Keratinocyte (primary cell): ENCODE results near the gene BMPER. TPM values are rescaled to one million over a fixed set of nuclear protein-coding genes. Genes with fewer than 3 reads are reported as not detected.

Source experiments
- DNase-seq: peaks from one replicate; pipeline ENCODE4 v3.0.0-alpha.2; 2011; ENCODE audit warnings: low read depth, missing footprints, low spot score
- FAIRE-seq: peaks from 2 replicates; lab custom pipeline; 2011; peaks lifted over from hg19 to GRCh38; lab: Jason Lieb, UNC
- H2AFZ ChIP-seq: 2 replicates; pipeline ENCODE4 v1.6.0; 2012; ENCODE audit warnings: low read length, control low read depth, inconsistent platforms; ENCODE audit not compliant: control insufficient read depth
- H3K27ac ChIP-seq: 2 replicates; pipeline ENCODE4 v1.5.1; 2011; ENCODE audit warnings: low read length; ENCODE audit not compliant: control insufficient read depth, insufficient read depth
- H3K27me3 ChIP-seq: 3 replicates; pipeline ENCODE4 v1.6.0; 2011; ENCODE audit warnings: low read length; ENCODE audit not compliant: control insufficient read depth, insufficient read depth; ENCODE audit errors: extremely low read depth
- H3K36me3 ChIP-seq, 2 experiments: 2 replicates in 1 of 2; 3 replicates in 1 of 2; pipeline ENCODE4 v1.5.1; 2011; ENCODE audit warnings: low read length in 2 of 2, mild to moderate bottlenecking in 1 of 2; ENCODE audit not compliant: control insufficient read depth in 2 of 2, insufficient read depth in 2 of 2; ENCODE audit errors: extremely low read depth in 1 of 2
- H3K4me1 ChIP-seq: 3 replicates; pipeline ENCODE4 v1.5.1; 2011; ENCODE audit warnings: low read length; ENCODE audit not compliant: control insufficient read depth, insufficient read depth; ENCODE audit errors: extremely low read depth
- H3K4me2 ChIP-seq: 3 replicates; pipeline ENCODE4 v1.6.0; 2011; ENCODE audit warnings: low read depth, low read length; ENCODE audit not compliant: control insufficient read depth, insufficient read depth; ENCODE audit errors: extremely low read depth
- H3K4me3 ChIP-seq, 3 experiments: fragments of 200-600 bp in 1 of 3; sonication (generic) in 1 of 3; 2 replicates in 2 of 3; 3 replicates in 1 of 3; pipeline ENCODE4 v1.5.1; 2011 to 2016; ENCODE audit warnings: low read length in 3 of 3, mild to moderate bottlenecking in 3 of 3, control low read depth in 2 of 3, inconsistent platforms in 1 of 3, low read depth in 1 of 3, mixed read lengths in 1 of 3, mixed run types in 1 of 3, moderate library complexity in 1 of 3; ENCODE audit not compliant: control insufficient read depth in 2 of 3, insufficient read depth in 2 of 3; ENCODE audit errors: extremely low read depth in 1 of 3
- H3K79me2 ChIP-seq: 2 replicates; pipeline ENCODE4 v1.6.0; 2012; ENCODE audit warnings: low read length; ENCODE audit not compliant: control insufficient read depth, insufficient read depth
- H3K9ac ChIP-seq: 3 replicates; pipeline ENCODE4 v1.6.0; 2011; ENCODE audit warnings: low read length; ENCODE audit not compliant: control insufficient read depth, insufficient read depth; ENCODE audit errors: extremely low read depth
- H3K9me1 ChIP-seq: 3 replicates; pipeline ENCODE4 v1.6.0; 2011; ENCODE audit warnings: low read length; ENCODE audit not compliant: control insufficient read depth, insufficient read depth; ENCODE audit errors: extremely low read depth
- H3K9me3 ChIP-seq: 2 replicates; pipeline ENCODE4 v1.5.1; 2012; ENCODE audit warnings: low read depth, low read length; ENCODE audit not compliant: control insufficient read depth
- H4K20me1 ChIP-seq: 3 replicates; pipeline ENCODE4 v1.6.0; 2011; ENCODE audit warnings: low read length; ENCODE audit not compliant: control insufficient read depth, insufficient read depth; ENCODE audit errors: extremely low read depth
- EZH2 ChIP-seq: IDR thresholded peaks from one replicate; pipeline ENCODE4 v1.6.1; 2012; ENCODE audit warnings: inconsistent platforms, mild to moderate bottlenecking, low read length, moderate library complexity
- dilution Hi-C: fragments of 300-500 bp; cut with MboI; formaldehyde crosslinking; loops from one replicate; pipeline ENCODE4 v1.7.0; 2020; ENCODE audit warnings: low sequenced_read_pairs; ENCODE audit not compliant: extremely low pct_ligation_motif_present
- polyA plus RNA-seq, 5 experiments: library from polyadenylated mRNA; depleted of rRNA in 3 of 5; stranded (reverse) in 3 of 5; stranded (forward) in 1 of 5; unstranded in 1 of 5; fragments of >200 nt; gene quantifications; 1 replicate in 1 of 5; 2 replicates in 3 of 5; 3 replicates in 1 of 5; pipeline versions ENCODE4 v1.2.1 to v1.2.3, GENCODE V29; 2011 to 2012; ENCODE audit warnings: missing spikeins in 2 of 5, low read depth in 1 of 5, low replicate concordance in 1 of 5
- TF ChIP-seq, protein P1 (sequence below), 3 experiments: IDR thresholded peaks in 1 of 3; conservative IDR thresholded peaks in 1 of 3; optimal IDR thresholded peaks in 1 of 3; 2 replicates in 2 of 3; 3 replicates in 1 of 3; pipeline versions ENCODE3 to v1.5.1; 2011; ENCODE audit warnings: low read length in 3 of 3, mild to moderate bottlenecking in 3 of 3, moderate library complexity in 2 of 3, control low read depth in 1 of 3, inconsistent platforms in 1 of 3; ENCODE audit not compliant: insufficient read depth in 2 of 3; ENCODE audit errors: extremely low read depth in 1 of 3

Gene BMPER
- polyA plus RNA-seq, 1 donor (not counting 4 experiments of a cell fraction or from before 2014, with no cell fraction given): 0.67 TPM

- H2AFZ ChIP-seq: no peak overlapping the region
- peaks cover 8% of the 10 kb centered on the region for H3K4me1 ChIP-seq
- no peak overlapping the region for H3K4me3 ChIP-seq
- H4K20me1 ChIP-seq: no peaks in the 10 kb centered on the region
- no peak overlapping the region for H3K4me2 ChIP-seq
- no peaks in the 10 kb centered on the region for H3K36me3 ChIP-seq
- no peaks in the 10 kb centered on the region for H3K9me1 ChIP-seq
- DNase-seq (no peak), FAIRE-seq (no peak)
- TF ChIP-seq, protein P1, sequence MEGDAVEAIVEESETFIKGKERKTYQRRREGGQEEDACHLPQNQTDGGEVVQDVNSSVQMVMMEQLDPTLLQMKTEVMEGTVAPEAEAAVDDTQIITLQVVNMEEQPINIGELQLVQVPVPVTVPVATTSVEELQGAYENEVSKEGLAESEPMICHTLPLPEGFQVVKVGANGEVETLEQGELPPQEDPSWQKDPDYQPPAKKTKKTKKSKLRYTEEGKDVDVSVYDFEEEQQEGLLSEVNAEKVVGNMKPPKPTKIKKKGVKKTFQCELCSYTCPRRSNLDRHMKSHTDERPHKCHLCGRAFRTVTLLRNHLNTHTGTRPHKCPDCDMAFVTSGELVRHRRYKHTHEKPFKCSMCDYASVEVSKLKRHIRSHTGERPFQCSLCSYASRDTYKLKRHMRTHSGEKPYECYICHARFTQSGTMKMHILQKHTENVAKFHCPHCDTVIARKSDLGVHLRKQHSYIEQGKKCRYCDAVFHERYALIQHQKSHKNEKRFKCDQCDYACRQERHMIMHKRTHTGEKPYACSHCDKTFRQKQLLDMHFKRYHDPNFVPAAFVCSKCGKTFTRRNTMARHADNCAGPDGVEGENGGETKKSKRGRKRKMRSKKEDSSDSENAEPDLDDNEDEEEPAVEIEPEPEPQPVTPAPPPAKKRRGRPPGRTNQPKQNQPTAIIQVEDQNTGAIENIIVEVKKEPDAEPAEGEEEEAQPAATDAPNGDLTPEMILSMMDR (optimal IDR thresholded peaks at IDR 0.05 in 1 of 3, IDR thresholded peaks at IDR 0.05 in 1 of 3, conservative IDR thresholded peaks at IDR 0.05 in 1 of 3; ENCODE audit: extremely low read depth in 1 of 3, insufficient read depth in 2 of 3, low read length in 3 of 3): no peak
- TF ChIP-seq EZH2: no peak
- H3K9ac ChIP-seq: no peak overlapping the region
- no peaks in the 10 kb centered on the region for H3K79me2 ChIP-seq
- no peak overlapping the region for H3K27ac ChIP-seq
- dilution Hi-C loops: loop anchor here (5.0 kb wide), 1 partner anchor 94 kb away; no protein-coding TSS in a partner anchor
- no peaks in the 10 kb centered on the region for H3K9me3 ChIP-seq
- peaks cover 4% of the 10 kb centered on the region for H3K27me3 ChIP-seq
These were observed 4.1 kb upstream of the BMPER start for GRCh38 chr7:33901199-33901598.

GRCh38 chr7:33901847-33902246, 3.5 kb upstream of the BMPER start:
- TF ChIP-seq EZH2: no peak
- TF ChIP-seq, protein P1 (optimal IDR thresholded peaks at IDR 0.05 in 1 of 3, IDR thresholded peaks at IDR 0.05 in 1 of 3, conservative IDR thresholded peaks at IDR 0.05 in 1 of 3; ENCODE audit: extremely low read depth in 1 of 3, insufficient read depth in 2 of 3, low read length in 3 of 3): no peak

More at GRCh38 chr7:33901847-33902246, 3.5 kb upstream of the BMPER start:
- Histone ChIP-seq H3K4me2 (no peak overlapping the region), H4K20me1 (no peaks in the 10 kb centered on the region), H2AFZ (no peak overlapping the region), H3K79me2 (no peaks in the 10 kb centered on the region), H3K27me3 (peaks cover 4% of the 10 kb centered on the region), H3K9ac (no peak overlapping the region), H3K9me3 (no peaks in the 10 kb centered on the region), H3K9me1 (no peaks in the 10 kb centered on the region), H3K4me3 (no peak overlapping the region), H3K27ac (no peak overlapping the region), H3K4me1 (peaks cover 8% of the 10 kb centered on the region), H3K36me3 (no peaks in the 10 kb centered on the region)
- FAIRE-seq (no peak), DNase-seq (no peak)
- dilution Hi-C loops: loop anchor here (5.0 kb wide), 1 partner anchor 95 kb away; no protein-coding TSS in a partner anchor
